Gastrocnemius medialis (tissue), 4 donors: Measurements from ENCODE around the gene PHF14. TPM values are rescaled to one million over a fixed set of nuclear protein-coding genes. Genes with fewer than 3 reads are reported as not detected.
"Not testable (repeated sequence)": the region's sequence is repeated elsewhere in the genome, so short reads cannot be mapped to it uniquely, and the experiment has no call there.

Experiments
- ATAC-seq, 2 donors: fragments of 150-250 bp; one replicate each; pipeline ENCODE4 v1.9.1; 2016
- DNase-seq, 2 donors: peaks; one replicate each; pipeline ENCODE4 v3.0.0-alpha.2; 2019
- H3K27ac ChIP-seq, 4 donors: fragments of 200-600 bp; sonication (generic); 1 replicate in 1 of 4; 2 replicates in 3 of 4; pipeline ENCODE4 v1.5.1; 2016 to 2018; ENCODE audit warnings: mild to moderate bottlenecking in 2 of 4, moderate library complexity in 1 of 4
- H3K27me3 ChIP-seq, 3 donors: fragments of 200-600 bp; sonication (generic) in 2 of 3; 1 replicate in 1 of 3; 2 replicates in 2 of 3; pipeline versions ENCODE4 v1.5.1 to v1.6.0; 2016 to 2019; ENCODE audit warnings: mild to moderate bottlenecking in 1 of 3, moderate library complexity in 1 of 3
- H3K36me3 ChIP-seq, 2 donors: fragments of 200-600 bp; sonication (generic) in 1 of 2; one replicate each; pipeline ENCODE4 v1.5.1; 2017 to 2018
- H3K4me1 ChIP-seq, 2 donors: fragments of 200-600 bp; sonication (generic) in 1 of 2; one replicate each; pipeline ENCODE4 v1.5.1; 2016 to 2017; ENCODE audit warnings: mild to moderate bottlenecking in 2 of 2
- H3K4me3 ChIP-seq, 4 donors: fragments of 200-600 bp; sonication (generic) in 3 of 4; 1 replicate in 1 of 4; 2 replicates in 3 of 4; pipeline ENCODE4 v1.5.1; 2016 to 2019; ENCODE audit warnings: mild to moderate bottlenecking in 2 of 4
- H3K9me3 ChIP-seq, 3 donors: fragments of 200-600 bp; sonication (generic) in 2 of 3; 1 replicate in 1 of 3; 2 replicates in 2 of 3; pipeline ENCODE4 v1.5.1; 2016 to 2019
- CTCF ChIP-seq, 5 experiments: fragments of 450-650 bp in 3 of 5; fragments of 200-600 bp in 2 of 5; sonication (generic) in 2 of 5; IDR thresholded peaks in 4 of 5; conservative IDR thresholded peaks in 1 of 5; 1 replicate in 4 of 5; 2 replicates in 1 of 5; pipeline ENCODE4 v1.5.1; 2016 to 2019; ENCODE audit warnings: antibody characterized with exemption in 5 of 5, mild to moderate bottlenecking in 3 of 5, moderate library complexity in 3 of 5
- POLR2A ChIP-seq, 2 donors: fragments of 450-650 bp; IDR thresholded peaks; one replicate each; pipeline ENCODE4 v1.6.1; 2017; ENCODE audit warnings: antibody characterized with exemption in 2 of 2, mild to moderate bottlenecking in 2 of 2, moderate library complexity in 2 of 2
- in situ Hi-C, 4 donors: fragments of 200-750 bp; cut with MboI; loops; one replicate each; pipeline versions ENCODE4 v1.15.0 to v1.8.0; 2017; ENCODE audit warnings: low sequenced_read_pairs in 4 of 4
- intact Hi-C: fragments of 100-400 bp; cut with DNase I; formaldehyde crosslinking; loops from one replicate; pipeline ENCODE4 v1.15.1; 2023; ENCODE audit warnings: low total_unique reads
- total RNA-seq, 4 donors: library from RNA; depleted of rRNA; stranded (reverse); fragments of >200 nt; gene quantifications; one replicate each; pipeline versions ENCODE4 v1.1.0 to v1.2.3, GENCODE V29; 2016

The PHF14 gene
- total RNA-seq: 10 to 100 TPM in 2 of 4 donors, 1 to 10 TPM in 2; 8.9 to 24.7 (median 12.4) TPM

GRCh38 chr7:10973061-10973941 is at the start of gene PHF14:
Gene PHF14, plus strand, starts transcription at chr7:10973872. Its CDS starts 452 bp downstream, at chr7:10974324.
- Histone ChIP-seq H3K36me3 (peaks cover 0 to 5% of the 10 kb centered on the region in 2 donors), H3K9me3 (no peaks in the 10 kb centered on the region), H3K4me3 (peak within 1 kb of the TSS; percentile 74 to 90 (median 86)), H3K27ac (peak within 1 kb of the TSS; percentile 80 to 90 (median 83)), H3K4me1 (peaks cover 4 to 20% of the 10 kb centered on the region in 2 donors), H3K27me3 (no peaks in the 10 kb centered on the region)
- DNase-seq (peak; percentile 92 to 96), ATAC-seq (peak; percentile 96 to 99)
- TF ChIP-seq POLR2A (IDR thresholded peaks at IDR 0.05) (peak; percentile 55), CTCF (IDR thresholded peaks at IDR 0.05 in 4 of 5, conservative IDR thresholded peaks at IDR 0.05 in 1 of 5) (no peak)
- intact Hi-C loops (loop anchor here (1.0 kb wide), 1 partner anchor 33 kb away; a partner anchor contains a TSS), in situ Hi-C loops (loop anchor here in 1 of 4 donors (5.0 kb wide), 1 partner anchor 36 kb away; no protein-coding TSS in a partner anchor)

GRCh38 chr7:10924370-10924769 is 49.3 kb upstream of the PHF14 start:
- in situ Hi-C loops: no loop called here
- no peak for ATAC-seq
- H3K4me3 ChIP-seq: no peak overlapping the region
- H3K36me3 ChIP-seq: no peaks in the 10 kb centered on the region
- DNase-seq: no peak
- intact Hi-C loops: no loop called here
- no peaks in the 10 kb centered on the region for H3K4me1 ChIP-seq
- H3K9me3 ChIP-seq: no peaks in the 10 kb centered on the region
- no peak for TF ChIP-seq POLR2A (IDR thresholded peaks at IDR 0.05)
- TF ChIP-seq CTCF (IDR thresholded peaks at IDR 0.05 in 4 of 5, conservative IDR thresholded peaks at IDR 0.05 in 1 of 5): no peak
- no peak overlapping the region for H3K27ac ChIP-seq
- no peaks in the 10 kb centered on the region for H3K27me3 ChIP-seq

- H3K27me3 ChIP-seq, H3K27ac ChIP-seq, intact Hi-C loops, ATAC-seq, H3K9me3 ChIP-seq, in situ Hi-C loops, DNase-seq, H3K4me3 ChIP-seq, H3K4me1 ChIP-seq: not testable (repeated sequence)
- peaks cover 0 to 14% of the 10 kb centered on the region in 2 donors for H3K36me3 ChIP-seq
Measured at GRCh38 chr7:10928203-10928602, 45.5 kb upstream of the PHF14 start.

- in situ Hi-C loops (no loop called here), intact Hi-C loops (no loop called here)
- H3K4me3 ChIP-seq: no peak overlapping the region
- peaks cover 11 to 19% of the 10 kb centered on the region in 2 donors for H3K4me1 ChIP-seq
- no peaks in the 10 kb centered on the region for H3K9me3 ChIP-seq
- DNase-seq (no peak), ATAC-seq (no peak)
- H3K27me3 ChIP-seq: no peaks in the 10 kb centered on the region
- H3K36me3 ChIP-seq: peaks cover 0 to 18% of the 10 kb centered on the region in 2 donors
- TF ChIP-seq POLR2A (IDR thresholded peaks at IDR 0.05) (no peak), CTCF (IDR thresholded peaks at IDR 0.05 in 4 of 5, conservative IDR thresholded peaks at IDR 0.05 in 1 of 5) (no peak)
- H3K27ac ChIP-seq: peak overlapping the region in 1 of 4 donors; percentile 19
Measured at GRCh38 chr7:10930551-10930950, 43.1 kb upstream of the PHF14 start.

GRCh38 chr7:10931161-10931560 is 42.5 kb upstream of the PHF14 start:
- no peak for TF ChIP-seq POLR2A (IDR thresholded peaks at IDR 0.05)
- TF ChIP-seq CTCF (IDR thresholded peaks at IDR 0.05 in 4 of 5, conservative IDR thresholded peaks at IDR 0.05 in 1 of 5): no peak
- Histone ChIP-seq H3K4me1 (peaks cover 15 to 25% of the 10 kb centered on the region in 2 donors), H3K36me3 (peaks cover 0 to 23% of the 10 kb centered on the region in 2 donors), H3K4me3 (no peak overlapping the region), H3K9me3 (no peaks in the 10 kb centered on the region), H3K27ac (peak overlapping the region in 2 of 4 donors; percentile 6 to 19), H3K27me3 (no peaks in the 10 kb centered on the region)
- DNase-seq (no peak), ATAC-seq (no peak)
- in situ Hi-C loops: no loop called here
- intact Hi-C loops: no loop called here
